Putamen (tissue), 1 donor: Measurements from ENCODE around the gene PTBP2.
"Not testable (repeated sequence)": the region's sequence is repeated elsewhere in the genome, so short reads cannot be mapped to it uniquely, and the experiment has no call there.

Experiments
- DNase-seq: peaks from one replicate; pipeline ENCODE4 v3.0.0-alpha.2; 2016; ENCODE audit warnings: low spot score

The PTBP2 gene

DNA sequence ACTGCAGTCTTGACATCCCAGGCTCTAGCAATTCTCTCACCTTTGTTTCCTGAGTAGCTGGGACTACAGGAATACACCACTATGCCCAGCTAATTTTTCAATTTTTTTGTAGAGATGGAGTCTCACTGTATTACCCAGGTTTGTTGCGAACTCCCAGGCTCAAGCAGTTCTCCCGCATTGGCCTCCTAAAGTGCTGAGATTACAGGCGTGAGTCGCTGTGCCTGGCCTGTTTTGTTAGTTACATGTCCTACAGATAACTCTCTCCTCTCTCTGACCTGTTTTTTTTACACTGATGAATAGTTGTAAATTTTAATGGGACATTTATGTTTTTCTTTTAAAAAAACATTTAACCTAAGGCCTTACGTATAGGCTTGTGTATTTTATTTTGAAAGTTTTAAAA is 19.8 kb downstream of the PTBP2 start:
- no peak for DNase-seq

DNA sequence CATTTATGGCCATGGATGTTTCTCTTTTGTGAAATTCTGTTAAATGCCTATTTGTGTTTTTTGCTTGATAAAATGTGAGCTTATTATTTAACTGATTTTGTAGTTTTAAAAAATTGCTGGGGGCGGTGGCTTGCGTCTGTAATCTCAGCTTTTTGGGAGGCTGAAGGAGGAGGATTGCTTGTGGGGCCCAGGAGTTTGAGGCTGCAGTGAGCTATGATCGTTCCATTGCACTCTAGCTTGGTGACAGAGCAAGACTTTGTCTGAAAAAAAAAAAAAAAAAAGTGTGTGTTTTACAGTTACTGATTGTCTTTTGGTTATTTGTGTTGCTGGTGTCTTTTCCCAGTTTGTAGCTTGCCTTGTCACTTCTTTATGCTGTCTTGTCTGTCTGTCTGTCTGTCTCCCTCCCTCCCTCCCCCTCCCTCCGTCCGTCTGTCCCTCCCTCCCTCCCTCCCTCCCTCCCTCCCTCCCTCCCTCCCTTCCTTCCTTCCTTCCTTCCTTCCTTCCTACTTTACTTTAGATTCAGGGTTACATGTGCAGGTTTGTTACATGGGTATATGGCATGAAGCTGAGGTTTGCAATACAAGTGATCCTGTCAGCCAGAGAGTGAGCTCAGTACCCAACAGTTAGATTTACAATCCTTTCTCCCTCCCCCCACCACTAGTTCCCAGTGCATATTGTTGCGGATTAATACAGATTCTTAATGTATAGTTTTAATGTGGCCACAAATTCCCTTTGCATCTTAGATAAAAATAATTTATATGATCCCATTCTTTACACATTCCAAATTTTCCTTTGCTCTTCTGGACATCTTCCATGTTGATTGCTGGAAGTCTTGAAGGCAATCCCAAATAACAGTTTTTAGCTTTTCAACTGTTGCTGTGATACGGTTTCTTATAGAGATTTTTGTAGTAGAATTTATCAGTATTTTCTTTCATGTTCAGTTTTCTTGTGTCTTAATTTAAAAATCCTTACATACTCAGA is 25.1 kb downstream of the PTBP2 start:
- DNase-seq: no peak

DNA sequence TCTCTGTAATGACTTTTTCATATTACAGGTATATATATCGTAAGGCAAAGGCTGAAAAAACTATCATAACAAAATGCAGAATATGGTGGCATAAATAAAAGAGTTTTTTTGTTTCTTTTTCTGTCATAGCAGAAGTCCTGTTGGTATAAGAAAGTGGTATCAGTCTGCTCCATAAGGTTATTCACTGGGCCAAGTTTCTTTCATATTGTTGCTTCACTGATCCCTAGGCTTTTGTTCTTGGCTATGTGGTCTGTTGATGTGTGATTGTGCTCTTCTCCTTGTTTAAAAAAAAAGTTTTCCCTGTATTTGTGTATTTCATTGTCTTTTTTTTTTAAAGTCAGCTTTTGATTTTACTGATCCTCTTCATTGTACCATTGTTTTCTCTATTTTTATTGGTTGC is 26.0 kb downstream of the PTBP2 start:
- DNase-seq: no peak

DNA sequence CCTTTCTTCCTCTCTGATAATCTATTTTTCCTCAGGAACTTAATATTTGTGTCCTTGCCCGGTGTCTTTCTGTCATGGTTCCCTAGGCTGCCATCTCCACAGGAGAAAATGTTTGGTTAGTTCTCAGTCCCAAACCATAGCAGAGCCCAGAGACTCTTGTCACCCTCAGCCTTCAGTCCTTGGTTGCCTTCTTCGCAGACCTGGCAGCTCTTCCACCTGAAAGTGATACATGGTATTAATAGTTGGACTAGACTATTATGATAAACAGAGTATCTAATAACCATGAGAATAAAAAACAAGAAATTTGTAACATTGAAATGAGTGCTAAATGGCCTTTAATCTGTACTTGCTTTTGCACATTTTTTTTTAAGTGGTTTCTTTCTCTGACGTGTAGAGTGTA is 26.5 kb downstream of the PTBP2 start:
- DNase-seq: no peak

DNA sequence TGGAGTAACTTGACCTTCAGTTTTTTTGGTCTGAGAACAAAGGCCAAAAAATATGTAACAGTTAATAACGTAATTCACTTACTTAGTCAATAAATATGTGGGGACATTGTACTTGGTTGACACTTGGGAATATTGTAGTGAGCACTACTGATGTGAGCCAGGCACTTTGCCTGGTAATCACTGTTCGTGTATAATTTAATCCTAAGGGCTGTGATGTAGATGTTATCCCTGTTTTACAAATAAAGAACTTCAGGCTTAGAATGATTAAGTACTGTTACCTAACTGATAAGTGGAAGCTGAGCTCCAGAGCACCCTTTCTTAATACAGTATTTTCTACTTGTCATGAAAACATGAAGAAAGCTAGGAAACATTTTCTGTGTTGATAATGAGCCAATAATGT is 28.0 kb downstream of the PTBP2 start:
- DNase-seq: no peak

DNA sequence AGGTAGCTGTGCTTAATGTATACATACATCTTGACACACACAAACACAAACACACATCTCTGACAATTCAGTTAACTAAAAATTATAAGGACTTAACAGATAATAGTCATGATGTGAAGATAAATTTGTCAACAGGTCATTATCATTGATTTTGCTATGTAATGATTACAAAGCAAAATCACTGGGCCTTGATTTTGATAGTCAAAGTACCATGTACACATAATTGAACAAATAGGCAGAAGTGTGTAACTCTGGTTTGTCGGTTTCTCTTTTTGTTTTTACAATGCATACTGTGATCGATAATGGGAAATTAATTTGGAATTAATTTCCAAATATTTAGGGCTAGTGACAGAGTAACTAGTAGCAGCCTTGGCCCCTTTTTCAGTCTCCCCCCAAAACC is 30.8 kb downstream of the PTBP2 start:
- DNase-seq: no peak

- no peak for DNase-seq
These were observed 35.2 kb downstream of the PTBP2 start for GRCh38 chr1:96756789-96757188.

GRCh38 chr1:96762586-96762985 is 41.0 kb downstream of the PTBP2 start:
- not testable (repeated sequence) for DNase-seq

DNA sequence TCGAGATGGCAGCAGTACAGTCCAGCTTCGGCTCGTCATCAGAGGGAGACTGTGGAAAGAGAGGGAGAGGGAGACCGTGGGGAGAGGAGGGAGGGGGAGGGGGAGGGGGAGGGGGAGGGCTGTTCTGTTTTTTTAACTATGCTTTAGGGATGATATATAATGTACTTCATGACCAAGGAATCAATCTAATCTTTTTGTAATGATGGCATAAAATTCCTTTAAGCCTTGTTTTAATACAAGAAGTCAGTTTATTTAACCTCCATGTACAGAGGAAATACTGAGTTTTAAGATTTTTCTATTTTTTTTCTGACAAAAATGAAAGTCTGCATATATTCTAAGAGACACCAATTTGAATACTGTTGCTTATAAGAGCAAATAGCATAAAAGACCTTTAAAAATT is 41.9 kb downstream of the PTBP2 start:
- DNase-seq: no peak

DNA sequence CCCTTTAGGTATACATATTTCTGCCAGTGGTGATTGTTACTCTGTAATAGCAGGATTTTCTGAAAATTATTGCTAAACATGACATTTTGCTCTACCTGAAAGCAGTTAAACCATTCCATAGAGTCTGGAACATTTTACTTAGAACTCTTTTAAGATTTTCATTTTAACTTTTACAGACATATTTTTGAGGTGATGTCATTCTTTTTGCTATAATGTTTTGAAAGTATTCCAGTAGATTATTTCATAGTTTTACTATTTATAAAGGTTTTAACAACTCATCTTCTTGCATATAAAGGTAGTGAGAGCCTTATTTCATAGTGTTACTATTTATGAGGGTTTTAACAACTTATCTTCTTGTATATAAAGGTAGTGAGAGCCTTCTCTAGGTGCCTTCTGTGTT is 42.9 kb downstream of the PTBP2 start:
- DNase-seq: no peak

GRCh38 chr1:96771847-96772246 is 50.3 kb downstream of the PTBP2 start:
- no peak for DNase-seq

DNA sequence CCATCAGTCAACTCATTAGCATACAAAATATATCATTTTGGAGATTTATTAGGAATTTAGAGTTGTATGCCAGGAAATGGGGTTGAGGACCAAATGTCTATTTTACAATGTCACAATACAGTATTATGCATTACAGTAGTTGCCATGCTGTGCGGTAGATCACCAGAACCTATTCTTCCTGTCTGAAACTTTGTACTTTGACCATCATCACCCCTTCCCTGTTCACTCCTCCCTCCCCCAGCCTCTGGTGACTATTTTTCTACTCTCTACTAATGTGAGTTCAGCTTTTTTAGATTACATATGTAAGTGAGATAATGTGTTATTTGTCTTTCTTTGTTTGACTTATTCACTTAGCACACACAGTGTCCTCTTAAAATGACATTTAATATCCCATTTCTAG is 50.8 kb downstream of the PTBP2 start:
- DNase-seq: no peak

DNA sequence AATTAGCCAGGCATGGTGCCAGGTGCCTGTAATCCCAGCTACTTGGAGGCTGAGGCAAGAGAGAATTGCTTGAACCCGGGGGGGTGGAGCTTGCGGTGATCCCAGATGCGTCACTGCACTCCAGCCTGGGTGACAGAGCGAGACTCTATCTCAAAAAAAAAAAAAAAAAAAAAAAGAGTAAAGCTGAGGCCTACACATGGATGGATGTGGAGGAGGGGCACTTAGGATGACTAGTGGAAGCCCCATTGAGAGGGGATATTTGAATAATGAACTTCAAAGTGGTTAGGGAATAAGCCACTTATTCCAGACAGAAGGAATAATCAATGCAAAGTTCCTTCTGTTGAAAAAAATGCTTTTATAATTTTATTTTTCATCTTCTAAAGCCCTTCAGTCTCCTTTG is 51.4 kb downstream of the PTBP2 start:
- no peak for DNase-seq

DNA sequence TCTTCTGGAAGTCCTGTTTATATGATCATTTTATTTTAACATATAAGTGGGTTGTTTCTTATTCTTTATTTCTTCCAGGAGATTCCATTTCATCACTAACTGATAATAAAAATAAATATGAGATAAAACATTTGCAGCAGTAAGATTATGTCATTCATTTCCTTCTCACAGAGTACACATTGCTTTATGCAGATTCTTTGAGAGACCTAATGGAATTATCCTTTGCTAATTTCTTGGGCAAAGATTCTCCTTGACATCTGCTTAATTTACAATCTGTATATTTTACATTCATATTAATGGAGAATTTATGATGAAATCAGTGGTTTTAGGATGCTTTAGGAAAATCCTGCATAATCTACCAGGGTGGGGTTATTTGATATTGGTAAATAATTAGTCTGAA is 60.6 kb downstream of the PTBP2 start:
- DNase-seq: no peak

GRCh38 chr1:96782856-96783255 is 61.3 kb downstream of the PTBP2 start:
- no peak for DNase-seq

DNA sequence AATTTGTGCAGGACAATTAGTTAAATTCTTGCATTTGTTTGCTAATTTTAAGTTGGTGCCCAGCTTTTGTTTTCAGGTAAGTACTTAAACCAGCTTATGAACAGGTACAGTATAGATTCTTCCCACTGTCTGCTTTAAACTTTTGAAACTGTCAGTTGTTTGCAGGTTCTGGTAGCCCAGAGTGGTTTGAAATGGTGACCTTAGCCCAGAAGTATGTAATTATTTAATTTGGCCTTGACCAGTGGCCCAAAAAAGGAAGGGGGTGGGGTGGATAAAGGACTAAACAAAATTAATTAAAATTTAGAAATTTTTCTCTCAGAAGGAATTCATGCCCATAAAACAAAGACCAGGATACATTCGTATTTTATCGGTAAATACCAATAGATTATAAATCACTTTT is 69.0 kb downstream of the PTBP2 start:
- DNase-seq: no peak

- DNase-seq: no peak
These were observed 70.6 kb downstream of the PTBP2 start for GRCh38 chr1:96792220-96792619.

DNA sequence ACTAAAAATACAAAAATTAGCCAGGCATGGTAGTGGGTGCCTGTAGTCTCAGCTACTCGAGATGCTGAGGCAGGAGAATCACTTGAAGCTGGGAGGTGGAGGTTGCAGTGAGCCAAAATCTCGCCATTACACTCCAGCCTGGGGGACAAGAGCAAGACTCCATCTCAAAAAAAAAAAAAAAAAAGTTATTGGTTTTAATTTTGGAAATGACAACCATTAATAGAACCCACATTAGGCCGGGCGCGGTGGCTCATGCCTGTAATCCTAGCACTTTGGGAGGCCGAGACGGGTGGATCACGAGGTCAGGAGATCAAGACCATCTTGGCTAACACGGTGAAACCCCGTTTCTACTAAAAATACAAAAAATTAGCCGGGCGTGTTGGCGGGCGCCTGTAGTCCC is 80.1 kb downstream of the PTBP2 start:
- not testable (repeated sequence) for DNase-seq

GRCh38 chr1:96804648-96805047 is 83.1 kb downstream of the PTBP2 start:
- DNase-seq: no peak

DNA sequence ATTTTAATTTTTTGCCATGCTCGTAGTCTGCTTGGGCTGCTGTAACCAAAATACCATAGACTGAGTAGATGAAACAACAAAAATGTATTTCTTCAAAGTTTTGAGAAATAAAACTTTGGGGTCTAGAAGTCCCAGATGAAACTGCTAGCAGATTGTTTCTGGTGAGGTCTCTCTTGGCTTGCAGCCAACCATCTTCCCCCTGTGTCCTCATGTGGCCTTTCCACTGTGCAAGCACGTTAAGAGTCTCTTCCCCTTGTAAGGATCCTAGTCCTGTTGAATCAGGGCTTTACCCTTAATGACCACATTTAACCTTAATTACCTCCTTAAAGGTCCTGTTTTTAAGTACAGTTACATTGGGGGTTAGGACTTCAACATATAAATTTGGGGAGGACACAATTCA is 86.6 kb downstream of the PTBP2 start:
- no peak for DNase-seq

- no peak for DNase-seq
These were observed 94.3 kb downstream of the PTBP2 start for GRCh38 chr1:96815914-96816313.

- no peak for DNase-seq
These were observed 98.5 kb downstream of the PTBP2 start for GRCh38 chr1:96820107-96820506.

- no peak for DNase-seq
These were observed 99.1 kb downstream of the PTBP2 start for GRCh38 chr1:96820671-96821070.

DNA sequence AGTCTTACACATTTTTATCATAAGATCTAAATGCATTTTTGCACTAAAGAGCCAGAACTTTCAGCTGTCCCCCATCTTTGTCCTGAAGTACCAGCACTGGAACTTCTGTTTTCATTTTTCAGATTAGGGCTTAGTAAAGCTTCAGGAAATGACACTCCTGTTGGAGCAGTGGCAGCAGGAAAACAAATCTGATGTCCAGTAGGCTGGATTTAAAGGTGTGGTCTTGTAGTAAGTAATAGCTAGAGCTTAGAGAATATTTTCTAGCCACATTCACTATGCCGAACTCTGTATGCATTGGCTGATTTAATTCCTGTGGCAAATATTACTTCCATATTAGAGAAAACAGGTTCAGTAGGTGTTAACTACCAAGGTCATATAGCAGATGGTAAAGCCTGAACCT is 103.6 kb downstream of the PTBP2 start:
- DNase-seq: no peak
